ENCODE results near the gene FEZF2.

The FEZF2 gene

GRCh38 chr3:62376906-62377877 lies 3.8 kb upstream of the FEZF2 start:
- Histone ChIP-seq H4K20me1 (ENCODE audit: insufficient read depth, low read length) (no peaks in the 10 kb centered on the region), H3K27me3 (replicated peaks; ENCODE audit: insufficient read depth, low read length) (0 out of 2 replicates have a peak, but pooled peaks cover 4% of the 10 kb centered on the region), H3K4me1 (ENCODE audit: low read length) (no peaks in the 10 kb centered on the region), H3K9me2 (replicated peaks; ENCODE audit: insufficient read depth, low read length) (no peaks in the 10 kb centered on the region), H3K27ac (ENCODE audit: low read length) (no peak overlapping the region), H3K4me3 (ENCODE audit: low read length) (no peak overlapping the region), H3K9ac (ENCODE audit: low read length) (no peak overlapping the region), H3K4me2 (ENCODE audit: low read depth, low read length) (no peak overlapping the region), H3K9me3 (replicated peaks; ENCODE audit: insufficient read depth, low read length) (no peaks in the 10 kb centered on the region), H2AFZ (ENCODE audit: low read length) (no peak overlapping the region), H3F3A (ENCODE audit: insufficient read depth, low read length) (no peaks in the 10 kb centered on the region), H3K36me3 (replicated peaks; ENCODE audit: insufficient read depth, low read length) (no peaks in the 10 kb centered on the region), H3K79me2 (ENCODE audit: low read length) (no peaks in the 10 kb centered on the region)
- no peak for DNase-seq
- TF ChIP-seq EZH2 (optimal IDR thresholded peaks at IDR 0.05; ENCODE audit: low read depth, low read length) (no peak), CTCF (IDR thresholded peaks at IDR 0.05; ENCODE audit: low read length) (no peak), EZH2phosphoT487 (IDR thresholded peaks at IDR 0.05; ENCODE audit: low read length) (no peak)

GRCh38 chr3:62376454-62376720 lies 3.0 kb upstream of the FEZF2 start:
- no peak overlapping the region for H3K4me3 ChIP-seq (ENCODE audit: low read length)
- no peaks in the 10 kb centered on the region for H4K20me1 ChIP-seq (ENCODE audit: insufficient read depth, low read length)
- no peaks in the 10 kb centered on the region for H3K9me3 ChIP-seq (replicated peaks; ENCODE audit: insufficient read depth, low read length)
- H3K27ac ChIP-seq (ENCODE audit: low read length) = no peak overlapping the region
- no peak for DNase-seq
- no peak overlapping the region for H3K4me2 ChIP-seq (ENCODE audit: low read depth, low read length)
- 0 out of 2 replicates have a peak, but pooled peaks cover 4% of the 10 kb centered on the region for H3K27me3 ChIP-seq (replicated peaks; ENCODE audit: insufficient read depth, low read length)
- H3F3A ChIP-seq (ENCODE audit: insufficient read depth, low read length) = no peaks in the 10 kb centered on the region
- H3K79me2 ChIP-seq (ENCODE audit: low read length) = no peaks in the 10 kb centered on the region
- TF ChIP-seq EZH2 (optimal IDR thresholded peaks at IDR 0.05; ENCODE audit: low read depth, low read length) (no peak), EZH2phosphoT487 (IDR thresholded peaks at IDR 0.05; ENCODE audit: low read length) (no peak), CTCF (IDR thresholded peaks at IDR 0.05; ENCODE audit: low read length) (no peak)
- no peaks in the 10 kb centered on the region for H3K9me2 ChIP-seq (replicated peaks; ENCODE audit: insufficient read depth, low read length)
- no peak overlapping the region for H2AFZ ChIP-seq (ENCODE audit: low read length)
- H3K4me1 ChIP-seq (ENCODE audit: low read length) = no peaks in the 10 kb centered on the region
- H3K36me3 ChIP-seq (replicated peaks; ENCODE audit: insufficient read depth, low read length) = no peaks in the 10 kb centered on the region
- H3K9ac ChIP-seq (ENCODE audit: low read length) = no peak overlapping the region

GRCh38 chr3:62375655-62376453 lies 2.5 kb upstream of the FEZF2 start:
- no peak overlapping the region for H3K4me3 ChIP-seq (ENCODE audit: low read length)
- H3K9me3 ChIP-seq (replicated peaks; ENCODE audit: insufficient read depth, low read length) = no peaks in the 10 kb centered on the region
- no peak overlapping the region for H3K4me2 ChIP-seq (ENCODE audit: low read depth, low read length)
- no peaks in the 10 kb centered on the region for H3K79me2 ChIP-seq (ENCODE audit: low read length)
- no peaks in the 10 kb centered on the region for H3K36me3 ChIP-seq (replicated peaks; ENCODE audit: insufficient read depth, low read length)
- H4K20me1 ChIP-seq (ENCODE audit: insufficient read depth, low read length) = no peaks in the 10 kb centered on the region
- TF ChIP-seq EZH2 (optimal IDR thresholded peaks at IDR 0.05; ENCODE audit: low read depth, low read length) (no peak), CTCF (IDR thresholded peaks at IDR 0.05; ENCODE audit: low read length) (no peak), EZH2phosphoT487 (IDR thresholded peaks at IDR 0.05; ENCODE audit: low read length) (no peak)
- H2AFZ ChIP-seq (ENCODE audit: low read length) = no peak overlapping the region
- no peaks in the 10 kb centered on the region for H3K9me2 ChIP-seq (replicated peaks; ENCODE audit: insufficient read depth, low read length)
- 0 out of 2 replicates have a peak, but pooled peaks cover 4% of the 10 kb centered on the region for H3K27me3 ChIP-seq (replicated peaks; ENCODE audit: insufficient read depth, low read length)
- no peak for DNase-seq
- H3F3A ChIP-seq (ENCODE audit: insufficient read depth, low read length) = no peaks in the 10 kb centered on the region
- no peak overlapping the region for H3K9ac ChIP-seq (ENCODE audit: low read length)
- H3K4me1 ChIP-seq (ENCODE audit: low read length) = no peaks in the 10 kb centered on the region
- H3K27ac ChIP-seq (ENCODE audit: low read length) = no peak overlapping the region
